ENCODE data around the gene RTTN. TPM values are rescaled to one million over a fixed set of nuclear protein-coding genes. Genes with fewer than 3 reads are reported as not detected.

Gene RTTN
- total and polyA plus RNA-seq, 2 of the 4 experiments (the other 2 are of a cell fraction), result 5.8 to 19.9 TPM

GRCh38 chr18:69982417-69982816 is 223.1 kb downstream of the RTTN start:
- CTCF ChIA-PET, result no interaction called here
- in situ Hi-C loops (cut with MboI; ENCODE audit: low sequenced_read_pairs) (no loop called here), dilution Hi-C loops (cut with HindIII; ENCODE audit: low sequenced_read_pairs, unreplicated experiment) (no loop called here), intact Hi-C loops (cut with micrococcal nuclease) (no loop called here)
- Histone ChIP-seq H3K23ac (ENCODE audit: low read depth, low read length) (no peak overlapping the region), H4K5ac (ENCODE audit: low read depth, low read length) (no peak overlapping the region), H2BK5ac (ENCODE audit: low read depth, low read length, poor library complexity, severe bottlenecking) (no peak overlapping the region), H3K18ac (ENCODE audit: low read depth, low read length) (no peak overlapping the region), H3K56ac (ENCODE audit: extremely low read depth, insufficient read depth, low read length) (no peak overlapping the region), H3K27me3 (ENCODE audit: control insufficient read depth, insufficient read depth, low read length) (no peaks in the 10 kb centered on the region), H3K4me1 (ENCODE audit: control insufficient read depth, insufficient read depth, low read length) (no peaks in the 10 kb centered on the region), H2BK120ac (ENCODE audit: low read depth, low read length) (no peak overlapping the region), H4K20me1 (ENCODE audit: insufficient read depth, low read length) (no peaks in the 10 kb centered on the region), H4K91ac (ENCODE audit: insufficient read depth, low read depth, low read length) (no peak overlapping the region), H2AFZ (replicated peaks; ENCODE audit: low read length, poor library complexity) (no peak overlapping the region), H3K9ac (ENCODE audit: low read depth, low read length) (no peak overlapping the region), H2BK20ac (ENCODE audit: low read depth, low read length) (no peak overlapping the region), H2BK15ac (ENCODE audit: low read depth, low read length) (no peak overlapping the region), H2AK5ac (ENCODE audit: low read depth, low read length) (no peak overlapping the region), H3K14ac (replicated peaks; ENCODE audit: low read depth, low read length) (no peak overlapping the region), H4K8ac (ENCODE audit: low read depth in 2 of 2, low read length in 2 of 2) (no peak overlapping the region), H3K4me2 (ENCODE audit: low read depth, low read length) (no peak overlapping the region), H3K9me3 (ENCODE audit: control insufficient read depth, insufficient read depth, low read length) (no peaks in the 10 kb centered on the region), H3K9me1 (ENCODE audit: insufficient read depth, low read length) (no peaks in the 10 kb centered on the region), H3K4ac (ENCODE audit: low read depth, low read length) (no peak overlapping the region), H3K4me3 (ENCODE audit: insufficient read depth, low read depth, low read length) (no peak overlapping the region), H2AK9ac (replicated peaks; ENCODE audit: low read depth, low read length, poor library complexity) (no peak overlapping the region), H3K27ac (ENCODE audit: insufficient read depth, low read length) (no peak overlapping the region), H3K79me1 (ENCODE audit: low read depth in 1 of 2, low read length in 2 of 2) (no peaks in the 10 kb centered on the region), H3K36me3 (ENCODE audit: control insufficient read depth, insufficient read depth, low read length) (no peaks in the 10 kb centered on the region)
- ATAC-seq (ENCODE audit: low read depth) (no peak), DNase-seq (no peak)
- no TSS peak for BruUV-seq (replicated peaks)
- POLR2A ChIA-PET (ENCODE audit: unreplicated experiment), result no interaction called here
- TF ChIP-seq NFE2L2 (IDR thresholded peaks at IDR 0.05; ENCODE audit: low read depth, low read length), result no peak
- TF ChIP-seq MAZ (IDR thresholded peaks at IDR 0.05; ENCODE audit: borderline replicate concordance, low read depth, low read length), result no peak
- WGBS, 2 experiments (ENCODE audit: extremely low coverage in 2 of 2, insufficient read length in 1 of 2), result 80% methylated on average over 1 of the region's 4 CpGs; no CpG with 5 or more reads in 1 of the 2 experiments
